GM12891 (cell line): ENCODE data around the gene SMARCA4.

ENCODE experiments used
- PAX5 ChIP-seq: IDR thresholded peaks from 2 replicates; pipeline ENCODE4 v1.6.1; 2011; ENCODE audit warnings: low read length, moderate library complexity, mild to moderate bottlenecking; ENCODE audit not compliant: insufficient read depth, severe bottlenecking
- POLR2A ChIP-seq: IDR thresholded peaks from 2 replicates; pipeline ENCODE4 v1.6.1; 2011; ENCODE audit warnings: low read depth, low read length, control low read depth
- POLR2AphosphoS5 ChIP-seq: IDR thresholded peaks from 2 replicates; pipeline ENCODE4 v1.6.1; 2011; ENCODE audit warnings: low read depth, low read length, control low read depth
- POU2F2 ChIP-seq: IDR thresholded peaks from 2 replicates; pipeline ENCODE4 v1.6.1; 2011; ENCODE audit warnings: low read depth, mild to moderate bottlenecking, control low read depth, low read length, moderate library complexity
- SPI1 ChIP-seq: IDR thresholded peaks from 2 replicates; pipeline ENCODE4 v1.6.1; 2011; ENCODE audit warnings: low read depth, low read length, control low read depth
- TAF1 ChIP-seq: IDR thresholded peaks from 2 replicates; pipeline ENCODE4 v1.6.1; 2011; ENCODE audit warnings: low read depth, low read length, control low read depth

DNA sequence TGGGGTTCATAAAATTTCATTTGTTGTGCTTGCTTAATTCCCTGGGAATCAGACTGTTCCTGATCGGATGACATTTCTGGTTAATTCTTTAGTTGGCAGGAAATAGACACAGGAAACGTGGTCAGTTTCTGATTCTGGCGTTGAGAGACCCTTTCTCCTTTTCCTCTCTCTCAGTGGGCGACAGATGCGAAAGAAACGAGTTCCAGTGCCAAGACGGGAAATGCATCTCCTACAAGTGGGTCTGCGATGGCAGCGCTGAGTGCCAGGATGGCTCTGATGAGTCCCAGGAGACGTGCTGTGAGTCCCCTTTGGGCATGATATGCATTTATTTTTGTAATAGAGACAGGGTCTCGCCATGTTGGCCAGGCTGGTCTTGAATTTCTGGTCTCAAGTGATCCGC is 139.2 kb downstream of the SMARCA4 start:
- TF ChIP-seq POLR2A: no peak
- no peak for TF ChIP-seq POLR2AphosphoS5
- TF ChIP-seq PAX5: no peak
- TF ChIP-seq TAF1: no peak
- no peak for TF ChIP-seq SPI1
- TF ChIP-seq POU2F2: no peak
